ENCODE measurements around the gene ASNS.

GRCh38 chr7:97851683-97852082, 20.5 kb downstream of the ASNS start:
- TF ChIP-seq, protein P1, sequence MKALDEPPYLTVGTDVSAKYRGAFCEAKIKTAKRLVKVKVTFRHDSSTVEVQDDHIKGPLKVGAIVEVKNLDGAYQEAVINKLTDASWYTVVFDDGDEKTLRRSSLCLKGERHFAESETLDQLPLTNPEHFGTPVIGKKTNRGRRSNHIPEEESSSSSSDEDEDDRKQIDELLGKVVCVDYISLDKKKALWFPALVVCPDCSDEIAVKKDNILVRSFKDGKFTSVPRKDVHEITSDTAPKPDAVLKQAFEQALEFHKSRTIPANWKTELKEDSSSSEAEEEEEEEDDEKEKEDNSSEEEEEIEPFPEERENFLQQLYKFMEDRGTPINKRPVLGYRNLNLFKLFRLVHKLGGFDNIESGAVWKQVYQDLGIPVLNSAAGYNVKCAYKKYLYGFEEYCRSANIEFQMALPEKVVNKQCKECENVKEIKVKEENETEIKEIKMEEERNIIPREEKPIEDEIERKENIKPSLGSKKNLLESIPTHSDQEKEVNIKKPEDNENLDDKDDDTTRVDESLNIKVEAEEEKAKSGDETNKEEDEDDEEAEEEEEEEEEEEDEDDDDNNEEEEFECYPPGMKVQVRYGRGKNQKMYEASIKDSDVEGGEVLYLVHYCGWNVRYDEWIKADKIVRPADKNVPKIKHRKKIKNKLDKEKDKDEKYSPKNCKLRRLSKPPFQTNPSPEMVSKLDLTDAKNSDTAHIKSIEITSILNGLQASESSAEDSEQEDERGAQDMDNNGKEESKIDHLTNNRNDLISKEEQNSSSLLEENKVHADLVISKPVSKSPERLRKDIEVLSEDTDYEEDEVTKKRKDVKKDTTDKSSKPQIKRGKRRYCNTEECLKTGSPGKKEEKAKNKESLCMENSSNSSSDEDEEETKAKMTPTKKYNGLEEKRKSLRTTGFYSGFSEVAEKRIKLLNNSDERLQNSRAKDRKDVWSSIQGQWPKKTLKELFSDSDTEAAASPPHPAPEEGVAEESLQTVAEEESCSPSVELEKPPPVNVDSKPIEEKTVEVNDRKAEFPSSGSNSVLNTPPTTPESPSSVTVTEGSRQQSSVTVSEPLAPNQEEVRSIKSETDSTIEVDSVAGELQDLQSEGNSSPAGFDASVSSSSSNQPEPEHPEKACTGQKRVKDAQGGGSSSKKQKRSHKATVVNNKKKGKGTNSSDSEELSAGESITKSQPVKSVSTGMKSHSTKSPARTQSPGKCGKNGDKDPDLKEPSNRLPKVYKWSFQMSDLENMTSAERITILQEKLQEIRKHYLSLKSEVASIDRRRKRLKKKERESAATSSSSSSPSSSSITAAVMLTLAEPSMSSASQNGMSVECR (CRISPR knock-in tag; IDR thresholded peaks at IDR 0.05; ENCODE audit: borderline replicate concordance), result no peak
- TF ChIP-seq CTCF (IDR thresholded peaks at IDR 0.05) (no peak), ATF2 (CRISPR knock-in tag; IDR thresholded peaks at IDR 0.05; ENCODE audit: borderline replicate concordance, low read depth) (no peak), JUN (CRISPR knock-in tag; IDR thresholded peaks at IDR 0.05) (no peak), NR1H2 (CRISPR knock-in tag; IDR thresholded peaks at IDR 0.05) (no peak), FOXP1 (CRISPR knock-in tag; IDR thresholded peaks at IDR 0.05; ENCODE audit: borderline replicate concordance) (no peak), RELA (CRISPR knock-in tag; IDR thresholded peaks at IDR 0.05; ENCODE audit: borderline replicate concordance) (no peak), NFE2L1 (CRISPR knock-in tag; IDR thresholded peaks at IDR 0.05) (no peak)
- TF ChIP-seq, protein P2, sequence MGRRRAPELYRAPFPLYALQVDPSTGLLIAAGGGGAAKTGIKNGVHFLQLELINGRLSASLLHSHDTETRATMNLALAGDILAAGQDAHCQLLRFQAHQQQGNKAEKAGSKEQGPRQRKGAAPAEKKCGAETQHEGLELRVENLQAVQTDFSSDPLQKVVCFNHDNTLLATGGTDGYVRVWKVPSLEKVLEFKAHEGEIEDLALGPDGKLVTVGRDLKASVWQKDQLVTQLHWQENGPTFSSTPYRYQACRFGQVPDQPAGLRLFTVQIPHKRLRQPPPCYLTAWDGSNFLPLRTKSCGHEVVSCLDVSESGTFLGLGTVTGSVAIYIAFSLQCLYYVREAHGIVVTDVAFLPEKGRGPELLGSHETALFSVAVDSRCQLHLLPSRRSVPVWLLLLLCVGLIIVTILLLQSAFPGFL (CRISPR knock-in tag; IDR thresholded peaks at IDR 0.05; ENCODE audit: borderline replicate concordance), result no peak
- TF ChIP-seq, protein P3, sequence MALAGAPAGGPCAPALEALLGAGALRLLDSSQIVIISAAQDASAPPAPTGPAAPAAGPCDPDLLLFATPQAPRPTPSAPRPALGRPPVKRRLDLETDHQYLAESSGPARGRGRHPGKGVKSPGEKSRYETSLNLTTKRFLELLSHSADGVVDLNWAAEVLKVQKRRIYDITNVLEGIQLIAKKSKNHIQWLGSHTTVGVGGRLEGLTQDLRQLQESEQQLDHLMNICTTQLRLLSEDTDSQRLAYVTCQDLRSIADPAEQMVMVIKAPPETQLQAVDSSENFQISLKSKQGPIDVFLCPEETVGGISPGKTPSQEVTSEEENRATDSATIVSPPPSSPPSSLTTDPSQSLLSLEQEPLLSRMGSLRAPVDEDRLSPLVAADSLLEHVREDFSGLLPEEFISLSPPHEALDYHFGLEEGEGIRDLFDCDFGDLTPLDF (CRISPR knock-in tag; IDR thresholded peaks at IDR 0.05), result no peak
- TF ChIP-seq, protein P4, sequence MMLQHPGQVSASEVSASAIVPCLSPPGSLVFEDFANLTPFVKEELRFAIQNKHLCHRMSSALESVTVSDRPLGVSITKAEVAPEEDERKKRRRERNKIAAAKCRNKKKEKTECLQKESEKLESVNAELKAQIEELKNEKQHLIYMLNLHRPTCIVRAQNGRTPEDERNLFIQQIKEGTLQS (CRISPR knock-in tag; conservative IDR thresholded peaks at IDR 0.05), result no peak
